GM21381 (cell line): ENCODE data around the gene ATP10D.

Experiments used
- ATAC-seq: cut with Tn5 transposase; IDR thresholded peaks from one replicate; pipeline ENCODE4 v1.9.1; 2021; ENCODE audit warnings: mild to moderate bottlenecking, moderate library complexity; ENCODE audit not compliant: unreplicated experiment

Gene ATP10D

DNA sequence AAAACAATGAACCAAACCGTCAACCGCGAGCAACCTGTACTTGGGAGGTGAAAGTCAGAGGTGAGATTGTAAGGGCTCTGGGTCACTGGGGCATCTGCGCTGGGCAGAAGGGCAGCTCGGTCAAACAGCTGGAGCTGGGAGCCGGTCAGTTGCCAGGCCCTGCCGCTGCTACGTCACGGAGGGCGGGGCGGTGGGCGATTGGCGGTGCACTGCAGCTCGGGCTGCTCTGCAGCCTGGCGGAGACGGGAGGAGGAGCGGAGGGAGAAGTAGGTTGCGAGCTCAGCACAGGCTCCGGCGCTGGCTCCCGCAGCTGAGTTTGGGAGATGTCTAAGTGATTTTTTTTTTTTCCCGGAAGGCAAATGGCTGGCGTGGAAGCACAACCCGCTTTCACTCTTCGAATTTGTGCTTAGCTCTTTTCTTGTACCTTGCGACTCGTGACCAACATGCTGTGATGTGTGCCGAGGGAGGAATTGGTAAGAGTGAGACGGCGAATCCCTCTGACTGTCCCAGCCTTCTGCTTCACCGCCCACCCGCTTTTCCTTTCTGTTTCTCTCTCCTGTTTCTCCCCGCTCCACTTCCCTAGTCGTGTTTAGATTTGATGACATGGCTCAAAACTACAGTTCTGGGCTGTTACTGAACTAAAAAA is at the start of gene ATP10D:
Gene ATP10D, plus strand, starts transcription at position 229 of the 646 bp plus-strand sequence. CDS start 27,266 bp downstream, outside the sequence.
- peak; percentile 93 for ATAC-seq

DNA sequence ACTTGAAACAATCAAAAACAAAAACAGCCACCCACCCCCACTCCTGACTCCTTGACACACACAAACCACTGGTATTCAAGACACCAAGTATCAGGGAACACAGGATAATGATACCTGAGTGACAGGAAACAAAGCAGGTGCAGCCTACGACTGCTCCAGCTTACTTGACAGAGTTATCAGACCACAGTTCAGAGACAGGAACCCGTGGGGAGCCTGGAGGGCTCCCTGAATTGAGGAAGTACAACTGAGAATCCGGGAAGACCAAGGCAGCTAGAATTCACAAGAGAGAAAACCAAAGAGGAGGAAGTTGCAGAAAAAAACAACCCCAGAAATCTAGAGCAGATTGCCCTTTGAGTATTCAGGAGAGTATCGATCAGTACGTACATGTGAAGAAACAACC is 42.1 kb upstream of the ATP10D start:
- ATAC-seq = peak; percentile 84

DNA sequence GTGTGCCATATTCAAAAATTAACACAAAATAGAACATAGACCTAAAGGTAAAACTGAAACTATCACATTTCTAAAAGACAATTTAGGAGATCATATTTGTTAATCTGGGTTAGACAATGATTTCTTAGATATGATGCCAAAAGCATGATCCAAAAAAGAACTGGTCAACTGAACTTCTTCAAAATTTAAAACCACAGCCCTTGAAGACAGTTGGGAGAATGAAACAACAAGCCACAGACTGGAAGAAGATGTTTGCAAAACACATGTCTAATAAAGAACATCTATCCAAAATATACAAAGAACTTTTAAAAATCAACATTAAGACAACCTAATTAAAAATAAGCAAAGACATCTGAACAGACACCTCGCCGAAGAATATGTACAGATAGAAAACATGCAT is 41.0 kb upstream of the ATP10D start:
- no peak for ATAC-seq

DNA sequence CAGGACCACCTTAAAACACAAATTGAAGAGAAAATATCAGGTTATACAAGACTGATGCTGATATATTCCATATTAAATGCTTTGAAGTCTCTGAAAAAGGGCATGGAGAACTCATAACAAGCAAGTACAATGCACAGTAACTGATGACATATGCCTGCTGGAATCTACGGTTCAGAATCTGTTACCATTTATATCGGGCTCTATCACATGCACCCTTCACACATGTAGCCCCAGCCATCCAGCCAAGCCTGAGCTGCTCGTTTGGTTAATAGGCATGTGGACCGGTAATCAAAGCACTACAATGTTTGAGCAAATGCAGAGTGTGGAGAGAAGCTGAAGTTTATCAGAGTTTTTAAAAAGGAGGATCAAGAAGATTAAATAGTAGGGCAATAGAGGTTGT is 33.4 kb upstream of the ATP10D start:
- no peak for ATAC-seq

DNA sequence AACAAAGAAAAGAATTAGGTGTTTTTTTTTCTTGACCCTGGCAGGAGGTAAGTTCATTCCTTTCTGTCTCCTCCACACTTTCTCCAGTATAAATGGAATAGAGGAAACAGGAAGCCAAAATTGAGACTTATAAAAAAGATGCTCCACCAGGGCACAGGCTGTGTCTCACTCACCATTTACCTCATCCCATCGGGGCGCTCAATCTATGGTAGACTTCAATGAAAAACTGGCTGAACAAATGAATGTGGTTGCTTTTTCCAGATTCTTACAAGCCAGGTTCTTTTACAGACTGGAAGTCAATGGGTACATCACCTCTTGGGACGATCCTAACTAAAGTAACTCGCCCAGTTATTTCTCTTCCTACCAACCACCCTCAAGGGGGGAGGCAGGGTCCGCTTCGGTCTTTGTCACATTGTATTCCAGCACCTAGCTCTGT is 22.3 kb upstream of the ATP10D start:
- no peak for ATAC-seq

DNA sequence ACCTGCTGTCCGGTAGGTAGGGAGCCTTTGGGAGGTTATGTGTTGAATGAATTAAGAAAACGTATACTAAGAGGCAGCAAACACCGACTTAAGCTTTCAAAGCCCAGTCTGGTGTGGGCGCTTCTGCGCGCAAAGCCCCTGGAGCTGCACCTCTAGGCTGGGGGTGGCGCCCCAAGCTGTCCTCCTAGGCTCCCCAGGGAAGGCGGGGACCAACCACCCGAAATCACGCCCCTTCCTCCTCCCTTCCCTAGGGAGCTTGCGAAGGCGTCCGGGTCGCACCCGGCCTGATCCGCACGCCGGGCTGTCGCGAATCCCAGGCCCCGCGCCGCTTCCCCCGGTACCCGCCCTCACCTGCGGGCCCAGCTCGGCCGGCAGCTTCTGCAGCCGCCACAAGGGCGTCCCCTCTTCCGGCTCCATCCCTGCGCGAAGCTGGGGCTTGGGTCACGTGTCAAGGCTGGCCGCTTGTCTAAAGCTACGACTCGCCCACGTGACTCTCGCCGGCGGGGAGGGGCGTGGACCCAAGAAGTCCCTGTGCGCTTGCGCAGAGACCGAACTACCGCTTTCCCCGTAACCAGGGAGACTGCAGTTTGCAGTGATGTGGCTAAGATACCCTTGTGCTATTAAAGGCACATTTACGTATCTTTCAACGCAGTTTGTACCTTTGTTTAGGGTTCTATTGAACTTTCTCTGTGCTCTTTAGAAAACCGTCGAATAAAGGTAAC is 21.7 kb upstream of the ATP10D start, which contains the start of gene COMMD8:
Gene COMMD8, minus strand, starts transcription at position 468 of the 722 bp plus-strand sequence. Its CDS starts 51 bp downstream, at position 417.
- ATAC-seq = peak; percentile 92

DNA sequence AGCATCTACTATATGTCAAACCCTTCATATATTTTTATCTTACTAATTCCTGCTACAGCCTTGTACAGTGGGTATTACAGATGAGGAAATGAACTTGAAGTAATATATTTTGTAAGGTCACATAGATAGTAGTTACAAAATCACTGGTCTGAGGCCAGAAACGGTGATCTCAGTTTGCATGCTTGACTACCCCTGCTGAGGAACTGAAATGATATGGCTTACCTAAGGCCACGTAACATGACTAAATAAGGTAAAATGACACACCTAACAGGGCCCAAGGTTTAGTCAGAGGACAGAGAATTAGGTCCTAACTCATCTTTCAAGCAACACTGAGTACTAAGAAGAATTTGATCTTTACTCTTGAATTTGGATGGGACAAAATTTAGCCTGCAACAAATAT is 20.1 kb upstream of the ATP10D start:
- no peak for ATAC-seq

DNA sequence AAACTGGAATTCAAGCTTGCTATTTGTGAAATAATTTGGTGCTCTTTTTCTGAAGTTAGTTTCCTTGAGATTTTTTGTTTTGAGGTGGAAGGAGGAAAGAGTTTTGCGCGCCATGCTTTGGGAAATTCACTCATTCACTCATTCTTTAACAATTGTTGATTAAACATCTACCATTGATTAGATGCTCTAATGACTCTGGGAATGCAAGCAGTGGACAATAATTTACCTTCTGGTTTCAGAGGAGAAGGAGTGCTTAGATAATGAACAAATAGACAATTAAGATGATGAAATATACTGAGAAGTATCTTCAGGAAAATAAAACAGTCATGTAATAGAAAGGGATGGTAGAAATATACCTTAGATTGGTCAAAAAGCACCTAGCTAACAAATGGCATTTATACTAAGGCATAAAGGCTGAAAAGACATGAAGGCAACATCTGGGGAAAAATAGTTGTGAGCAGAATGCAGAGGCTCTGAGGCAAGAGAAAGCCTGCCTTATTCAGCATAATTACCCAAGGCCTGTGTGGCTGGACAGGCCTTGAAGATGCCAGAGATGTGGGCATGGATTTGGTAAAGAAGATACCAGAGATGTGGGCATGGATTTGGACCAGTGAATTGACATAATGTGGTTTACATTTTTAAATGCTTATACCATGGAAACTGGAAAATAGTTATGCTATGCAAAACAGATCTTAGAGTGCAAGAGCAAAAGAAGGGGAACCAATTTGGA is 18.9 kb upstream of the ATP10D start:
- no peak for ATAC-seq

DNA sequence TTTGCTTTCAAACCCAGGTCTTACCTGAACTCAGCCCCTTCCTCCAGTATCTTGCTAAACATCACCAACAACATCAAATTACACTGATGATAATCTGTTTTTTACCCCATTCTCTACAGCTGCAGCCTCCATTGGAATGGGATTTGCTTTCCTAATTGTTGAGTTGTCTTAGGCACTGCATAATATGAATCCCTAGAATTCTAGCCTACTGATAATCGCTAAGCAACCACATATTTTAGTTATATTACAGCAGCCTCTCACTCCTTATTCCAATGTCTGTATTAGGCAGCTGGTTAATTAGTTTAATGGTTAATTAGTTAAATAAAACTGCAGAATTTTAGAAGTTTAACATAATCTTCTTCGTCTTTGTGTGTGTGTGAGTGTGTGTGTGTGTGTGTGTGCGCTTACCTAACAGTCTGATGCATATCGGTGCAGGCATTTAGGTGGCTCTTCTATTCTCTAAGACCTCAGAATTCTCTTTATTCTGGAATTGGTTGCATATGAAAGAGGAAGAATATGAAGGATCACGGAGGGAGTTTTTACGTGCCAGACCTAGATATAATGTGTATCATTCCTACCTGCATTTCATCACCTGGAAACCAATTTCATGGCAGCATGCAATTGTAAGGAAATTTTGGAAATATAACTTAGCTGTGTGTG is 16.2 kb upstream of the ATP10D start:
- ATAC-seq = no peak

DNA sequence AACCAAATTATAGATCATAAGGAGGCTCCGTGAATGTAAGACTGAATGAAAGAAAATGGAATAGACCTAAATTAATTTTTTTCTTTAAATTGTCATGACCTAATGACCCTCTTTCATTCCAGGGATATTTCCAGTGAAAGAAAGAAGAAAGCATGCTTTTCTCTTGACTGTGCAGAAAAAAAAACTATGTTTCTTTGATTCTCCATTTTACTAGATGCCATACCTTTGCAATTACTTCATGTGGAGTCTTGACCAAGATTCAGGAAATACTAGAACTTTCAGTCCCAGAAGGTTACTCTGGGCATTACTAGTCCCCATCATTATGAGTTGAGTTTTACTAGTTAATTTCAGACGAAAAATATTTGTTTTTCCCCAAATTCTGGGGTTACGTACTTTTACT is 15.1 kb upstream of the ATP10D start:
- no peak for ATAC-seq

DNA sequence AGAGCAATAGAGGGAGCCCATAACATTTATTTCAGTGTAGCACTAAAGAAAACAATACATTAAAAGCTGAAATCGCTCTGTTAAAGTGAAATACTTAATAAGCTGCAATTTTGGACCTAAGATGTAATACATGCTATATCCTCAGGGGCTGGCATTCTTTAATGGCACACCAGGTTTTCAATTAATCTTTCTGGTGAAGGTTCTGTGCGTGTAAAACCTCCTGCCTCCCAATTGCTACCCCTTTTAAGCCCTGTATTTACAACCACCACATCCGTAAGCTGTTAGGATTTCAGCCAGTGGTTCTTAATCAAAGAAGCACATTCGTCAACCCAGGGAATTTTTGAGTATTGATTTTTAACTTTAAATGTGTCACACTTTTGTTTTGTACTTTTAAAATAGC is 14.0 kb upstream of the ATP10D start:
- ATAC-seq = no peak

DNA sequence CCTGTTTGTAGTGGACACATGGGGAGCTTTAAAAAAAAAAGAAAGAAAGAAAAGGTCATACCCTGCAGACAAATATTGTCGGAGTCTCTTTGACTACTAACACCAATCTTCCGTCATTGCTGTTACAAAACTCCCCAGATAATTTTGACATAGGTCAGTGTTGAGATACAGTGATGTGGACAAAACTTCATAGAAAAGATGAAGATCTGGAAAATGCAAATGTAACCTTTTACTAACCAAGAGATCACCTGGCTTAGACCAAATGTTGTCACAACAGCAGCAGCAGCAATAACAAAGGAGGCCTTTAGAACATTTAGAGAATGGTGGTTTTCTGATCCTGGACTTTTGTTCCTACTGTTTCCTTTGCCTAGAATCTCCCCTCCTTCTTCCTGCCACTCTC is 13.5 kb upstream of the ATP10D start:
- no peak for ATAC-seq

DNA sequence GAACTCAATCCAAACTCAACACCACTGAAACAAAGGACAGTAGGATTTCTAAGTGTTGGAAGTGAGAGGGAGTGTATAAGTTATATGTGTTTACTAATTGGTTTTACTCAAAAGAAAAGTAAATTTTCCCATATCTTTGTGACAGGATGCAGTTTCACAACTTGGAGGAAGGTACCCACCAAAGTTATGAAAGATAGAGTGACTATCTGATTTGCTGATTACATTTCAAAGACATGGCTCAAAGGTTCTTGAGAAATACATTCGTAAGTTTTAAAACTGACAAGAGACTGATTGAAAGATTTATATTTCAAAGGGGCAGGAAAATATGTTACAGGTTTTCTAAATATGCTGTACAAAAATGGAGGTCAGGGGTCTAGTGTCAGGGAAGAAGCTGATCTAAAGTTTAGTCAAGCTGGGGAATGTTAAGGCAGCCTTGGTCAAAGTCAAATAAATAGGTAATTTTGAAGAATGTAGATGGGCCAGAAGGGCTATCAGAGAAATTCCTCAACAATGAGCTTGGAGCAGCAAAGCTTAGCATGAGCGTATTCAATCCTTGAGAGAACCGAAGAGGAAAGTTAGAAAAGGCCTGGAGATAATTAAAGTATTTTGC is 11.8 kb upstream of the ATP10D start:
- no peak for ATAC-seq

DNA sequence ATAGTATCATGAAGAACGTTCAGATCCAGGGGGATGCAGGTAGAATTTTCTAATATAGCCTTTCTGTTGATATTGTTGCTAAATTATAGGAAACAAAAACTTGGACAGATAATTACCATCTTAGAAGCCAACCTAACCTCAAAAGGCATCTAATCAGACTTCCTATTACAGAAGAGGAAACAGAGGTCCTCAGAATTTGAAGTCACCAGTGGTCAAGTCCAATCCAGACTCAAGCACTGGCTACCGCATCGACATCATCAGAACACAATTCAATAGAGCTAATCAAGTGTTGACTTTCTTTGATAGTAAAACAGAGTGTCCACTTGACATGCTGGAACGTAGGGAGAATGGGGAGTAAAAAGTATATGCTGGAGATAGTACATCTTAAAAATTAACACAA is 10.3 kb upstream of the ATP10D start:
- no peak for ATAC-seq

DNA sequence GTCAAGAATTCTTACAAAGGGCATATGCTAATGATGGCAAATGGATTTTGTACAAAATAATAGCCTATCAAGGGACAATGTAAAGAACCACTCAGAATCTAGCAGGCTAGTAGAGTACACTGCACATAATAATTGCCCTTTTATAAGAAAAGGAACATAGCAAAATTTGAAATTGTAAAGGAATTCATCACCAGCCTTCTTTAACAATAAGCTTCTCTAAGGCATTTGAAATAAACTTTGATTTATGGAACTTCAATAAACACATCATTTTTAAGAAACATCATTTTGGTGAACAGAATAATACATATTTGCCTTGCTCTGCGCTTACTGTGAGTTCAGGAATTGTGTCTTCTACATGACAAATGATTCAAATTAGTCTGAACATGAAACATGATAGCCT is 9.7 kb upstream of the ATP10D start:
- ATAC-seq = no peak

DNA sequence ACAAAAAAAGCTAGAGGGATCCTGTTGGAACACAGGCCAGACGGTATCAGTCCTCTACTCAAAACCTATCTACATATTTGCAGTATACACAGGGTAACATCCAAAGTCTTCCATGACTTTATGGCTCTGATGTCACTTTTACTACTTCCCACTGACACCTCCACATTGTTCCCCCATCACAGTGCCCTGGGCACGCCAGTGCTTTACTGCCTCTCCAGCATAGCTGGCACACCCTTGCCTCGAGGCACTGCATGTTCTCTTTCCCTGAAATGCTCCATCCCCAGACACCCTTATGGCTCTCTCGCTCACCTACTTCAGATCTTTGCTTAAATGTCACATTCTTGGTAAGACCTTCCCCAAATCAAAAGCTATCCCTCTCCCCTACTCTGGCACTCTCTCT is 6.3 kb upstream of the ATP10D start:
- ATAC-seq = no peak

DNA sequence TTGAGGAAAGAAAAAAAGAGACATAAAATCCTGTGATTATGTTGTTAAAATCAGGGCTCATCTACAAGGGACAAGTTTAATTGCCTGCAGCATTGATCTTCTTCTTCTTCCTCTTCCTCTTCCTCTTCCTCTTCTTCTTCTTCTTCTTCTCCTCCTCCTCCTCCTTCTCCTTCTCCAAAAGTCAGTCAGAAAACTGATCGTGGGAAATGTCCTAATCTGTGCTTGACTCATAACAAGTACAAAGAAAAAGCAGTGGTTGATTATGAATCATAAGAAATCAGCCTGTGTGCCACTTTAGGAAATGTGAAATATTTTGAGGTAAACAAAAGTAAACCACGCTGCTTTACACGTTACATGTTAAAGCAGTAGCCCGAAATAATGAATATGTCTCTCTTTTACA is 2.7 kb upstream of the ATP10D start:
- no peak for ATAC-seq

DNA sequence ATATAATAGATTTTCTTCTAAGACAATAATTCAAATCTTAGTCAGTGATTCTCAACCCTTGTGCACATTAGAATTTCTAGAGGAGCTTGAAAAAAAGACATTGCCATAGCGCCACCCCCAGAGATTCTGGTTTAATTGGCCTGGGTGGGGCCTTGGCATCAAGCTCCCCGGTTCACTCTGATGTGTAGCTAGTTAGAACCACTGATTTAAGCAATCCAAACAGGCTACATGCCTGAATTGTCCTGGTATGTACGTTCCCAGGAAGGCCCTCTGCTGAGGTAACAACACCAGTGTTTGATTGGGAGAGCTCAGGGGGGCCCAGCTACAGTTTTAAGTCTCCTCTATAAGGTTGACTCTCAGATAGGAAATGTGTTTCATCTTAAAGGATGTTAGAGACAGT is 1.3 kb upstream of the ATP10D start:
- ATAC-seq = peak; percentile 2

DNA sequence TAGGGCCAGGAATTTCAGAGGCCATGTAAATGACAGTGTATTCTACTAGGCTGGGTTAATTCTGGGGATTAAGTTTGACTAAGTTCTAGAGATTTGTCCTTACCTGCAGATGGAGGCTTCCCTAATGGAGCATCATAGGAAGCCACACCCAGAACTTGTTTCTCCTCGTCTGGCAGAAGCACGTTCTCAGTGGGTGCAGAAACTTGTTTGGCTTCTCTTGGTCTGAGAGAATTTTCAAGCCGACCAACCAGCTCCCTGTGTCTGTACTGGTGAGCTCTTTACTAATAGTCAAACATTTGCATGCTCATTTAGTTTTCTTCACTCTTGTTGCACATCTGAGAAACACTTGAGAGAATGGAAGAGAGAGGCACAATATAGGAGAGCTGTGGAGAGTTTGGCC is 907 bp upstream of the ATP10D start:
- peak; percentile 28 for ATAC-seq

DNA sequence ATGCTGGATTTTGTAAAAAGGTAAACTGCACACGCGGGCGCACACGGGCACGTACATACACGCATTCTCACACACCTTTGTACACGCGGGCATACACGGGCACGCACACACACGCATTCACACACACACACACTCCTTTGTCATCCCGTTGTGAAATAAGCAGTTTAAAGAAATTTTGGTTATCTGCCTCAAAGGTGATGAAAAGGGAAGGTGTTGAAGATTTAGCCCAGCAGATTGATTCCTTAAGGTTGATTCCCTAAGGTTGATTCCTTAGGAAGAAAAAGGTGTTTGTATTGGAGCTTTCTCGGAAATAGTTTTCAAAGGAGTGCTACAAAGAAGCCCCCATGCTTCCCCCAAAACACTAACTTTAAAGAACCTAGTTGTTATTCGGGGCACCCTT is 693 bp downstream of the ATP10D start:
- ATAC-seq = no peak

DNA sequence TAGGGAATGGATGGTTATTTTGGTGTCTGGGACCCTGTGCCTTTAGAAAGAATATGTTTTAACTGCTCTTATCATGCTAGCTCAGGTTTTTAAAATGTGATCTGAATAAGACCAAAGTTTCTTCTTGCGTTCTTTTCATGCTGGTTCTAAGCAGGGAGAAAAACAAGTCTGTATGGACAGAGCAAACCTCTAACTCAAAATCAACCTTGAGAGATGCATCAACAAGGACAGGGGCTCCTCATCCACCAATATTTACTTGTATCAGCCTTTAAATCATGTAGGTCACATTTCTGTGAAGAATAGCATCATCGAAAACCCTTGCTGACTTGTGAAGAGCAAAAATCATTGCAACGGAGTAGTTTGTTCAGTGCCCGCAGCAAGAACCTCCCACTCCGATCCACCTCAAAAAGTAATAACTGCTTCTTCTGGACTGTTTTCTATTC is 1.2 kb downstream of the ATP10D start:
- no peak for ATAC-seq
